Fibroblast of lung (primary cell): Measurements from ENCODE around the gene SNRPA1.

Experiments
- CTCF ChIP-seq, 2 donors: IDR thresholded peaks in 1 of 2; conservative IDR thresholded peaks in 1 of 2; 1 replicate in 1 of 2; 2 replicates in 1 of 2; pipeline ENCODE4 v1.5.1; 2011 to 2012; ENCODE audit warnings: low read length in 2 of 2, control low read depth in 1 of 2, inconsistent platforms in 1 of 2, low read depth in 1 of 2, mild to moderate bottlenecking in 1 of 2
- EZH2 ChIP-seq: IDR thresholded peaks from 2 replicates; pipeline ENCODE4 v1.5.1; 2012; ENCODE audit warnings: low read length, control low read depth, mild to moderate bottlenecking; ENCODE audit errors: missing control alignments

- no peak for TF ChIP-seq CTCF (conservative IDR thresholded peaks at IDR 0.05 in 1 of 2, IDR thresholded peaks at IDR 0.05 in 1 of 2; ENCODE audit: low read depth in 1 of 2, low read length in 2 of 2)
- no peak for TF ChIP-seq EZH2
Observed at GRCh38 chr15:101280007-101280406, 15.0 kb downstream of the SNRPA1 start.
